Stimulated activated CD8-positive, alpha-beta memory T cell treated with anti-CD3 and anti-CD28 coated beads, Interleukin-7, amount 100 ng/mL, for 1 hour (primary cell): Measurements from ENCODE around the gene CDKN1B.

ENCODE experiments used
- DNase-seq, 2 donors: peaks; one replicate each; pipeline ENCODE4 v3.0.0-alpha.2; 2020; ENCODE audit warnings: low read depth in 2 of 2

CDKN1B gene

GRCh38 chr12:12716793-12717585 is at the start of gene CDKN1B:
Gene CDKN1B (plus strand): TSS chr12:12717368. CDS start chr12:12717840, 472 bp downstream.
- DNase-seq: peak; percentile 65 to 71

DNA sequence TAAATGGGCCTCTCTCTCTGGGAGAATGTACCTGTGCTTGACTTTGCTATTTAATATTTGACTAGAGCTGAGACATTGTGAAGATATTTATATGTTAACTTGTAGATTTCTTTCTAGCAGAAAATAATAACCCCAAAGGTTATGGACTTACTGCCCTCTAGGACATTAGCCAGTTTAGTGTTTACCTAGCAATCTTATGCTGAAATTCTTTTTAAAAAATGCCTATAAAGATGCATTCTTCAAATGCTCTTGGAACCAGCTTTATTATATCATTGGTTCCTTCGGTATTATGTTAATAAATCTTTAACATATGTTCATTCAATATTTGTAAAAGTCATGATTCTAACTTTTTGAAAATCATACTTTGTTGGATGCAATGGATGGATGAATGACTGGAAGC is 49.2 kb upstream of the CDKN1B start:
- no peak for DNase-seq

GRCh38 chr12:12669020-12669419 is 48.1 kb upstream of the CDKN1B start:
- DNase-seq: no peak

- no peak for DNase-seq
These were observed 45.1 kb upstream of the CDKN1B start for GRCh38 chr12:12671850-12672660.

DNA sequence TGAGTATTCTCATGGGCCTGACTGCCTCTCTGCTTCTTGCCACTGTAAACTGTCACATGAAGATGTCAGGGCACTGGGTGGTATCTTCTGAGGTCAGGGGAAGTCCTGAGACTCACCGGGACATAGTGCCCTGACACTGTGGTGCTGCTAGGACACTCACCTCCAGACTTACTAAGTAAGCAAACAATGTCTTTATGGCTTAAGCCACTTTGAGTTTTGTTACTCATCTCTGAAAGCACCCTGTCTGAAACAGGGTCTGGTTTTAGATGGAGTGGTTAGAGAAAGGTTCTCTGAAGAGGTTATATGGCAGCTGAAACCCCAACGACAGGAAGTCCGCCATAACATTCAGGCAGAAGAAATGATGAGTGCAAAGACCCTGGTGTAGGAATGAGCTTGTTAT is 43.9 kb upstream of the CDKN1B start:
- no peak for DNase-seq

DNA sequence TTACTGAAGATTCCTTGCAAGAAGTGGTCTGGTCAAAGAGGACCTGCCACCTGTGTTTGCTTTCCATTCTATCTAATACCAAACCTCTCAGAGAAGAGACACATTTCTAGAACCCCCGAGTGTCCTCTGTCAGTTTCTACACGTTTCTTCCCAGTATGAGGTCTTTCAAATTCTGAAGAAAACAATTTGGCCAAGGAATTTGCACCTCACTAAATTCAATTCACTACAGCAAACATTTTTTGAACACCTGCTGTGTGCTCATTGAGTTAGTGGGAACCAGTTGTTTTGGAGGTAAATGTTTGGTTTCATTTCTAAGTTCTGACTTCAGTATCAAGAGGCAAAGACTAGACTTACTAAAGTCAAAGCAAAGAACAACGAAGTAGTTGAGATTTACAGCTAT is 40.6 kb upstream of the CDKN1B start:
- DNase-seq: no peak

- DNase-seq: no peak
These were observed 36.0 kb upstream of the CDKN1B start for GRCh38 chr12:12681061-12681765.

- DNase-seq: no peak
These were observed 34.9 kb upstream of the CDKN1B start for GRCh38 chr12:12682284-12682683.

DNA sequence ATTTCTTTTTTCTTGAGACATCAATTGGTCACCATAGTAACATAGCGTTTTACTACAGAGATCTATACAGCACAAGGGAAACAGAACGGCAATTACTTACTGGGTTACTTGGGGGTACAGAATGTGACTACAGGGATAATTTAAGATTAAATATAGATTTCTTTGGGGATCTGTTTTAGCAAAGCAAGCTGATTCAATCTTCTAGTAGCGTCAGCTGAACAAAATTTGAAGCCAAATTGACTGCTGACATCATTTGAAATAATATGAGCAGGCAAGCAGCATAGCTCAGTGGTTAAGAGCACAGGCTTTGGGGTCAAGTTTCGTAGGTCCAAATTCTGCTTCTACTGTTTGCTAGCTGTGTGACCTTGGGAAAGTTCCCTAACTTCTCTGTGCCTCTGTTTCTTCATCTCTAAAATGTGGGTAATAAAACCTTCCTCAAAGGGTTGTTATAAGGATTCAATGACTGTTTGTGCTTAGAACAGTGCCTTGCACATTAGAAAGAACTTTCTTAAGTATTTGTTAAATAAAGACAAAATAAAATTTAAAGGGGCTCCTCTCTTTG is 34.0 kb upstream of the CDKN1B start:
- no peak for DNase-seq

- DNase-seq: no peak
These were observed 33.4 kb upstream of the CDKN1B start for GRCh38 chr12:12683725-12684124.

- no peak for DNase-seq
These were observed 32.6 kb upstream of the CDKN1B start for GRCh38 chr12:12684375-12685106.

GRCh38 chr12:12685305-12685704 is 31.9 kb upstream of the CDKN1B start:
- DNase-seq: no peak

DNA sequence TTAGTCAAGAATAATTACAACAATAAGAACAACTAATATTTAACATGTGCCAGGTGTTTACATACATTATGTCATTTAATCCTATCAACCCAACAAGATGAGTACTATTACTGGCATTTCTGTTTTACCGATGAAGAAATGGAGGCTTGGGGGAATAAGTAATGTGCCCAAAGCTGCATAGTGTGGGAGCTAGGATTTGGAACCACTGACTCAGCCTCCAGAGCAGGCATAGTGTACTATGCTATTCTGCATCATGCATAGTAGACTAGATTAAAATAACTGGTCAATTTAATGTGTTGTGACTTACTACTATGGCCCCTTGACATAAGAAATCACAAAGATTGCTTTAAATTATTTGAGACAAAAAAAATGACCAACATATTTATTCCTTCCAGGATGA is 30.7 kb upstream of the CDKN1B start:
- DNase-seq: no peak

DNA sequence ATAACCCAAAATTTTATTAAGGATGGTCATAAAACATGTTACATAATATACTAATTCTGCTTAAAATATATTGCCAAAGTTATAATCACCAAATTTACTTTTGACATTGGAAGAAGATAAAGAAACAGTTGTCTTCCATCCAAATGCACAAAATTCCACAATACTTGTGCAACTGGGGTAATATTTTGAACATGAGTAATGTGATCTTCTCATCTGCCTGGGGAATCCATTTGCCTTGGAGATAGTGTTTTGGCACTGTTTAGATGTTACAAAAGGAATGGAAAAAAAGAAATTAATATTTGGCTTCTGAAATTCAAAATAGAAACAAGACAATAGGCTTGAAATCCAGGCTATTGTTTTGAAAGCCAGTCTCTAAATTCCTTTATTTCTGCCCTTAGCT is 30.2 kb upstream of the CDKN1B start:
- no peak for DNase-seq

DNA sequence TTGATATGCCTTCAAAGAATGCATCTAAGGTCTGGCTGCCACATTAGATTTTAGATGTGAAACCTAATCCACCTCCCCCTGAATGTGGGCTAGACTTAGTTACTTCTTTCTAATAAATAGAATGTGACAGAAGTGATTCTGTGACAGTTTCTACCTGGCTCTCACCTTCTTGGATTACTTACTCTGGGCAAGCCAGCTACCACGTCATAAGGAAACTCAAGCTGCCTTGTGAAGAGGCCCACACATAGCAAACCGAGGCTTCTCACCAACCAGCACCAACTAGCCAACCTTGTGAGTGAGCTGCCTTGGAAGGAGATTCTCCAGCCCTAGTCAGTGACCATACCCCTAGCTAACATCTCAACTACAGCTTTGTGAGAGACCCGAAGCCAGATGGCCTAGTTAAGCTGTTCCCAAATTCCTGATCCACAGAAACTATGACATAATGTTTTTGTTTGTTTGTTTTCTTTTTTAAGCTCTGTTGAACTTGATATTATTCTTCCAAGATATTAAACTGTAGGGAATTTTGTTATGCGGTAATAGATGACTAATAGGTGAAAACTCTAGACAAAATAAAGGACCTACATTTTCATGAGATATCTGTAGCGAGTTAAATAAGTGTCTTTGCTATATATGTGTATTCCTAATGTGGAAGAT is 27.4 kb upstream of the CDKN1B start:
- no peak for DNase-seq

- no peak for DNase-seq
These were observed 25.6 kb upstream of the CDKN1B start for GRCh38 chr12:12691549-12691948.

- DNase-seq: no peak
These were observed 24.0 kb upstream of the CDKN1B start for GRCh38 chr12:12693111-12693671.

- DNase-seq: peak; percentile 75 to 83
These were observed 20.4 kb upstream of the CDKN1B start for GRCh38 chr12:12696562-12697383.

GRCh38 chr12:12699345-12699744 is 17.8 kb upstream of the CDKN1B start:
- DNase-seq: no peak

- DNase-seq: no peak
These were observed 16.9 kb upstream of the CDKN1B start for GRCh38 chr12:12700254-12700653.
